ENCODE results near the gene ADORA1. TPM values are rescaled to one million over a fixed set of nuclear protein-coding genes. Genes with fewer than 3 reads are reported as not detected.

The ADORA1 gene
- total RNA-seq, 2 experiments from 2014 or later, result not detected

GRCh38 chr1:203175827-203176241, 48.3 kb downstream of the ADORA1 start:
- Histone ChIP-seq H3K36me3 (ENCODE audit: insufficient read depth, low read length) (no peaks in the 10 kb centered on the region), H3K27ac (ENCODE audit: low read depth in 1 of 2, low read length in 2 of 2) (no peak overlapping the region), H3K4me3 (ENCODE audit: low read length) (no peak overlapping the region), H3K27me3 (ENCODE audit: control insufficient read depth in 1 of 2, insufficient read depth in 2 of 2, low read length in 2 of 2) (no peaks in the 10 kb centered on the region), H3K9me3 (ENCODE audit: control insufficient read depth in 1 of 2, insufficient read depth in 1 of 2, low read length in 2 of 2) (no peaks in the 10 kb centered on the region), H3K4me1 (ENCODE audit: insufficient read depth, low read length) (no peaks in the 10 kb centered on the region)
- Mint-ChIP-seq H3K4me1 (ENCODE audit: low read depth) (no peaks in the 10 kb centered on the region), H3K9me3 (no peaks in the 10 kb centered on the region), H3K27me3 (peaks cover 4% of the 10 kb centered on the region), H3K4me3 (no peak overlapping the region), H3K36me3 (ENCODE audit: low read depth) (no peaks in the 10 kb centered on the region), H3K27ac (no peak overlapping the region)
- ChIA-PET POLR2A (no interaction called here), CTCF (no interaction called here)
- peak in 1 of 14 experiments; percentile 19 for DNase-seq
- TF ChIP-seq CTCF (IDR thresholded peaks at IDR 0.05), result no peak
- ATAC-seq (ENCODE audit: poor library complexity), result no peak
- intact Hi-C loops (cut with DNase I, micrococcal nuclease), result no loop called here

- ChIA-PET CTCF (no interaction called here), POLR2A (no interaction called here)
- no peak for ATAC-seq (ENCODE audit: poor library complexity)
- Mint-ChIP-seq H3K4me3 (no peak overlapping the region), H3K9me3 (no peaks in the 10 kb centered on the region), H3K4me1 (ENCODE audit: low read depth) (no peaks in the 10 kb centered on the region), H3K27me3 (peaks cover 4% of the 10 kb centered on the region), H3K27ac (no peak overlapping the region), H3K36me3 (ENCODE audit: low read depth) (no peaks in the 10 kb centered on the region)
- Histone ChIP-seq H3K36me3 (ENCODE audit: insufficient read depth, low read length) (no peaks in the 10 kb centered on the region), H3K4me3 (ENCODE audit: low read length) (no peak overlapping the region), H3K4me1 (ENCODE audit: insufficient read depth, low read length) (no peaks in the 10 kb centered on the region), H3K27ac (ENCODE audit: low read depth in 1 of 2, low read length in 2 of 2) (no peak overlapping the region), H3K9me3 (ENCODE audit: control insufficient read depth in 1 of 2, insufficient read depth in 1 of 2, low read length in 2 of 2) (no peaks in the 10 kb centered on the region), H3K27me3 (ENCODE audit: control insufficient read depth in 1 of 2, insufficient read depth in 2 of 2, low read length in 2 of 2) (no peaks in the 10 kb centered on the region)
- DNase-seq, result no peak
- intact Hi-C loops (cut with DNase I, micrococcal nuclease), result no loop called here
- TF ChIP-seq CTCF (IDR thresholded peaks at IDR 0.05), result no peak
These were observed 48.9 kb downstream of the ADORA1 start for GRCh38 chr1:203176273-203177035.

DNA sequence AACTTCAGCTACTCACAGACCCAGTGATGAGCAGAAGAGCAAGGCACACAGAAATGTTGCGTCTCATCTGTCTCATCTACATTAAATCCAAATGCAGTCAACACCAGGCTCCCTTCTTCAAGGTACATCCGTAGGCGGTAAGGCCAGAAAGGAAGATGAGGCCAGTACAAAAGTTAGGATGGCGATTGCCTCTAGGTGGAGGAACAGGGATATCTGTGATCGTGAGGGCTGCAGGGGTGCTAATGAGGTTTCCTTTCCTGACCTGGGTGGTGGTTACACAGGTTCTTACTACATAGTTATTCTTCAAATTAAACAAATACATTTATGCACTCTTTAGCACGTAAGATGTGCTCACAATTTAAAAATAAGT, 49.5 kb downstream of the ADORA1 start:
- intact Hi-C loops (cut with DNase I, micrococcal nuclease), result no loop called here
- ATAC-seq (ENCODE audit: poor library complexity) (no peak), DNase-seq (no peak)
- ChIA-PET CTCF (no interaction called here), POLR2A (no interaction called here)
- no peaks in the 10 kb centered on the region for H3K4me1 Mint-ChIP-seq (ENCODE audit: low read depth)
- no peaks in the 10 kb centered on the region for H3K9me3 Mint-ChIP-seq
- no peak overlapping the region for H3K27ac Mint-ChIP-seq
- H3K4me3 Mint-ChIP-seq, result no peak overlapping the region
- TF ChIP-seq CTCF (IDR thresholded peaks at IDR 0.05), result no peak
- H3K4me1 ChIP-seq (ENCODE audit: insufficient read depth, low read length), result no peaks in the 10 kb centered on the region
- no peaks in the 10 kb centered on the region for H3K36me3 ChIP-seq (ENCODE audit: insufficient read depth, low read length)
- peaks cover 4% of the 10 kb centered on the region for H3K27me3 Mint-ChIP-seq
- H3K36me3 Mint-ChIP-seq (ENCODE audit: low read depth), result no peaks in the 10 kb centered on the region
- no peaks in the 10 kb centered on the region for H3K27me3 ChIP-seq (ENCODE audit: control insufficient read depth in 1 of 2, insufficient read depth in 2 of 2, low read length in 2 of 2)
- no peaks in the 10 kb centered on the region for H3K9me3 ChIP-seq (ENCODE audit: control insufficient read depth in 1 of 2, insufficient read depth in 1 of 2, low read length in 2 of 2)
- no peak overlapping the region for H3K4me3 ChIP-seq (ENCODE audit: low read length)
- no peak overlapping the region for H3K27ac ChIP-seq (ENCODE audit: low read depth in 1 of 2, low read length in 2 of 2)
